ENCODE results near the gene EXOC4. TPM values are rescaled to one million over a fixed set of nuclear protein-coding genes. Genes with fewer than 3 reads are reported as not detected.

Gene EXOC4
- total RNA-seq, 4 donors from 2014 or later, result 82.4 to 204 (median 128) TPM

DNA sequence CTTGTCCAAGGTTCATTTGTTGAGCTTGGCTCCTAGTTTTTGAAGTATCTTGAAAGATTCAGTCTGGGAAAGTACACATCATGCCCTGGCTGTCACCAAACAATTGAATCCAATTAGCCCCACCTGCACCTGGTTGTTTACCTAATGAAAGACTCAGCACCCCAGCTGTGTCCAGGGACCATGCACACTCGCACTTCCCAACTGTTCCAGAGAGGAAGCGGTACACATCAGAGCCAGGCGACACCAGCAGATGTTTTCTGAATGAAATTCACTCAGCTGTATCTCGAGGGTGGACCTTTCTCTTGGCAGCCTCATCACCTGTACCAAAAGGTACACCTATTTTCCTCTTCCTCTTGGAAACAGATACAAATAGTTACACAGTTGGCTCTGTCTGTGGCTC lies 657.9 kb downstream of the EXOC4 start:
- in situ Hi-C loops (cut with MboI; ENCODE audit: low pct_ligation_motif_present in 1 of 4, low pct_unique_long_range_greater_than_20kb in 1 of 4, low sequenced_read_pairs in 3 of 4) (no loop called here), intact Hi-C loops (cut with DNase I; ENCODE audit: low total_unique reads) (no loop called here)
- Histone ChIP-seq H3K4me1 (no peaks in the 10 kb centered on the region), H3K36me3 (no peaks in the 10 kb centered on the region), H3K27me3 (no peaks in the 10 kb centered on the region), H3K4me3 (no peak overlapping the region), H3K27ac (no peak overlapping the region), H3K9me3 (no peaks in the 10 kb centered on the region)
- 91 to 100% methylated on average over 1 to 4 of the region's 4 CpGs for WGBS, 2 donors (ENCODE audit: low coverage in 1 of 2)
- no peak for TF ChIP-seq POLR2AphosphoS5 (IDR thresholded peaks at IDR 0.05)
- TF ChIP-seq POLR2A (IDR thresholded peaks at IDR 0.05), result no peak
- no peak for TF ChIP-seq CTCF (IDR thresholded peaks at IDR 0.05)
- TF ChIP-seq EP300 (IDR thresholded peaks at IDR 0.05; ENCODE audit: low read depth), result no peak
- no peak for DNase-seq

DNA sequence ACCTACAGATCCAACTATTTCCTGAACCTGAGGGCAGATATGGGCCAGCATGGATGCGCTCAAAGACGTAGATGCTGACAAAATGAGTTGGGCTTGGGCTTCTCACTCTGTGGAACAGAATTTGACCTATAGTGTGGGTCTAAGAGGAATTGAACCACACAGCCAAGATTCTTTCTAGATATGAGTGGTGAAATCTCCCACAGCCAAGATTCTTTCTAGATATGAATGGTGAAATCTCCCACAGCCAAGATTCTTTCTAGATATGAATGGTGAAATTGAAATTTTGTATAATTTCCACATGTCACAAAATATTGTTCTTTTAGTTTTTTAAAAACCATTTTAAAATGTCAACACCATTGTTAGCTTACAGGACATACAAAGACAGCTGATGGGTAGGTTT lies 658.8 kb downstream of the EXOC4 start:
- Histone ChIP-seq H3K27me3 (no peaks in the 10 kb centered on the region), H3K9me3 (no peaks in the 10 kb centered on the region), H3K27ac (no peak overlapping the region), H3K4me3 (no peak overlapping the region), H3K36me3 (no peaks in the 10 kb centered on the region), H3K4me1 (no peaks in the 10 kb centered on the region)
- 80 to 100% methylated on average over 2 of the region's 2 CpGs for WGBS, 2 donors (ENCODE audit: low coverage in 1 of 2)
- DNase-seq, result no peak
- TF ChIP-seq EP300 (IDR thresholded peaks at IDR 0.05; ENCODE audit: low read depth) (no peak), POLR2AphosphoS5 (IDR thresholded peaks at IDR 0.05) (no peak), CTCF (IDR thresholded peaks at IDR 0.05) (no peak), POLR2A (IDR thresholded peaks at IDR 0.05) (no peak)
- intact Hi-C loops (cut with DNase I; ENCODE audit: low total_unique reads), result no loop called here
- in situ Hi-C loops (cut with MboI; ENCODE audit: low pct_ligation_motif_present in 1 of 4, low pct_unique_long_range_greater_than_20kb in 1 of 4, low sequenced_read_pairs in 3 of 4), result no loop called here

DNA sequence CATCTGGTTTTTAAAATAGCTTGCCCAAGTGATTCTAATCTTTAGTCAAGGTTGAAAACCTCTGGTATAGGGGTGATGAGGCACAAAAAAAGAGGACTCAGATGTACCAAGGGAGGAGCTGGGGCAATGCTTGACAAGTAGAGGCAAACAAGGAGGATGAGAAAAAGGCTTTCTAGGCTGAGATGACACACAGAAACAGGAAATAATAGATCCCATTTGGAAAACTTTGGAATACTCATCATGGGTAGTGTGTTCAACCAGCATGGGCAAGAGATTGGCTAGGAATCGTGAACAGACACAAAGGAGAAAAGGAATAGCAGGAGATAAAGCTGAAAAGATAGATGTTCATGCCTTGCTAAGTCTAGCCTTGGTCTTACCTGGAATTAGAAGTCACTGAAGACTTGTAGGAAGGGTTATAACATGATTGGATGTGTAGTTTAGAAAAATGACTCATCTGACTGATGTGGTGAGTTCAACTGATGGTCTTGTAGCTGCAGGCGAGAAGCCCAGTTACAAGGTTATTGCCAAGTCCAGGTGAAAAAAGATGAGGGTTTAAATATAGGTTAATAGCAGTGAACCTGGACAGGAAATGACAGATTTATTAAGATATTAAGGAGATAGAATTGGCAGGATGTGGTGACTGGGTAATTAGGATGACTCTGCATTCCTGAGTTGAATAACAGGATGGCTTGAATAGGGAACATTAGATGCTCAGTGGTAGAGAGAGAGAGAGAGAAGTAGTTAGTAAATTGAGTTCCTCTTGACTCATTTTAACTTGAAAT lies 660.2 kb downstream of the EXOC4 start:
- Histone ChIP-seq H3K4me3 (no peak overlapping the region), H3K4me1 (no peaks in the 10 kb centered on the region), H3K36me3 (peaks cover 0 to 1% (median 0%) of the 10 kb centered on the region in 4 donors), H3K9me3 (no peaks in the 10 kb centered on the region), H3K27me3 (no peaks in the 10 kb centered on the region), H3K27ac (no peak overlapping the region)
- in situ Hi-C loops (cut with MboI; ENCODE audit: low pct_ligation_motif_present in 1 of 4, low pct_unique_long_range_greater_than_20kb in 1 of 4, low sequenced_read_pairs in 3 of 4) (no loop called here), intact Hi-C loops (cut with DNase I; ENCODE audit: low total_unique reads) (no loop called here)
- no peak for TF ChIP-seq CTCF (IDR thresholded peaks at IDR 0.05)
- TF ChIP-seq POLR2AphosphoS5 (IDR thresholded peaks at IDR 0.05), result no peak
- 88 to 94% methylated on average over 2 of the region's 2 CpGs for WGBS, 2 donors (ENCODE audit: low coverage in 1 of 2)
- no peak for DNase-seq

DNA sequence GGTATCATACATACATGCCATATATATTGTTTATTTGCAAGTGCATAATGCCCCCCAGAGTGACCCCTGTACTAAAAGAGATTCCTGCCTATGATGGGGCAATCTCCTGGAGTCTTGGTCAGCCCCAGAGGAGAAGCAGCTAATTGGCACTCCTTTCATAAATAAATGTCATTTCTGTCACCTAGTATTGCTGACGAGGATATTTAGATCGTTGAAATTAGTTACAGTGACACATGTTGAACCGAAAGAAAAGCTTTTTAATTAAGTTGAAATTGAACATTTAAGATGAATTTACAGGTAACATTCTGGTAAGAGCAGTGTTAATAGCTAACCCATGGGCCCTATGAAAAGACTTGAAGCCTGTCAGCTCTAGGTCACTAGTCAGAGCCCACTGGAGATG lies 663.7 kb downstream of the EXOC4 start:
- intact Hi-C loops (cut with DNase I; ENCODE audit: low total_unique reads), result no loop called here
- 97 to 99% methylated on average over 3 of the region's 3 CpGs for WGBS, 2 donors (ENCODE audit: low coverage in 1 of 2)
- in situ Hi-C loops (cut with MboI; ENCODE audit: low pct_ligation_motif_present in 1 of 4, low pct_unique_long_range_greater_than_20kb in 1 of 4, low sequenced_read_pairs in 3 of 4), result no loop called here
- Histone ChIP-seq H3K4me3 (no peak overlapping the region), H3K27ac (no peak overlapping the region), H3K27me3 (no peaks in the 10 kb centered on the region), H3K4me1 (no peaks in the 10 kb centered on the region), H3K9me3 (peaks cover 6% of the 10 kb centered on the region in 2 donors), H3K36me3 (peaks cover 0 to 22% (median 6%) of the 10 kb centered on the region in 4 donors)
- DNase-seq, result no peak
- no peak for TF ChIP-seq POLR2AphosphoS5 (IDR thresholded peaks at IDR 0.05)
- no peak for TF ChIP-seq POLR2A (IDR thresholded peaks at IDR 0.05)
- no peak for TF ChIP-seq EP300 (IDR thresholded peaks at IDR 0.05; ENCODE audit: low read depth)
- no peak for TF ChIP-seq CTCF (IDR thresholded peaks at IDR 0.05)

Measured in transverse colon (tissue), 4 donors.